Spinal cord (tissue), 10 donors: ENCODE results near the gene ABCA9. TPM values are rescaled to one million over a fixed set of nuclear protein-coding genes. Genes with fewer than 3 reads are reported as not detected.
"Not testable (repeated sequence)": the region's sequence is repeated elsewhere in the genome, so short reads cannot be mapped to it uniquely, and the experiment has no call there.

ENCODE experiments used
- DNase-seq, 6 donors: peaks; one replicate each; pipeline versions ENCODE4 v3.0.0 to v3.0.0-alpha.2; 2013 to 2015; ENCODE audit warnings: low spot score in 6 of 6, low read depth in 4 of 6
- H3K27ac ChIP-seq: one replicate; pipeline ENCODE4 v1.5.1; 2013; ENCODE audit warnings: low read depth, low read length, control low read depth
- H3K27me3 ChIP-seq: one replicate; pipeline ENCODE4 v1.6.1; 2013; ENCODE audit warnings: low read length; ENCODE audit not compliant: control insufficient read depth, insufficient read depth
- H3K36me3 ChIP-seq: one replicate; pipeline ENCODE4 v1.6.1; 2013; ENCODE audit warnings: low read length; ENCODE audit not compliant: control insufficient read depth, insufficient read depth
- H3K4me1 ChIP-seq: one replicate; pipeline ENCODE4 v1.6.1; 2013; ENCODE audit warnings: low read length; ENCODE audit not compliant: control insufficient read depth, insufficient read depth
- H3K4me3 ChIP-seq: one replicate; pipeline ENCODE4 v1.5.1; 2013; ENCODE audit warnings: low read depth, low read length, control low read depth
- H3K9me3 ChIP-seq: one replicate; pipeline ENCODE4 v1.6.1; 2013; ENCODE audit warnings: low read length; ENCODE audit not compliant: control insufficient read depth, insufficient read depth
- WGBS: methylation state at CpG from one replicate; pipeline ENCODE4 v1.1.5; 2013; ENCODE audit warnings: missing lambda C conversion rate; ENCODE audit not compliant: insufficient coverage; 5-methylcytosine and 5-hydroxymethylcytosine counted together
- polyA plus RNA-seq, 2 donors: library from polyadenylated mRNA; unstranded; fragments of 120-200 nt; gene quantifications; one replicate each; pipeline ENCODE4 v1.2.1, GENCODE V29; 2013; ENCODE audit not compliant: insufficient read length in 2 of 2
- total RNA-seq, 2 donors: library from RNA; depleted of rRNA in 1 of 2; stranded (reverse); fragments of 120-200 nt in 1 of 2; fragments of >200 nt in 1 of 2; gene quantifications; one replicate each; pipeline versions ENCODE4 v1.2.3 to v1.2.4, GENCODE V29; 2013 to 2014
- donor health status: healthy.

Gene ABCA9
- total and polyA plus RNA-seq, 4 donors: 5.9 to 68.3 (median 27.3) TPM

GRCh38 chr17:68943812-68944182 lies 116.9 kb downstream of the ABCA9 start:
- WGBS: no CpG with 5 or more reads among the region's 2 CpGs
- not testable (repeated sequence) for DNase-seq, H3K27me3 ChIP-seq, H3K4me1 ChIP-seq, H3K27ac ChIP-seq, H3K9me3 ChIP-seq, H3K36me3 ChIP-seq, H3K4me3 ChIP-seq

DNA sequence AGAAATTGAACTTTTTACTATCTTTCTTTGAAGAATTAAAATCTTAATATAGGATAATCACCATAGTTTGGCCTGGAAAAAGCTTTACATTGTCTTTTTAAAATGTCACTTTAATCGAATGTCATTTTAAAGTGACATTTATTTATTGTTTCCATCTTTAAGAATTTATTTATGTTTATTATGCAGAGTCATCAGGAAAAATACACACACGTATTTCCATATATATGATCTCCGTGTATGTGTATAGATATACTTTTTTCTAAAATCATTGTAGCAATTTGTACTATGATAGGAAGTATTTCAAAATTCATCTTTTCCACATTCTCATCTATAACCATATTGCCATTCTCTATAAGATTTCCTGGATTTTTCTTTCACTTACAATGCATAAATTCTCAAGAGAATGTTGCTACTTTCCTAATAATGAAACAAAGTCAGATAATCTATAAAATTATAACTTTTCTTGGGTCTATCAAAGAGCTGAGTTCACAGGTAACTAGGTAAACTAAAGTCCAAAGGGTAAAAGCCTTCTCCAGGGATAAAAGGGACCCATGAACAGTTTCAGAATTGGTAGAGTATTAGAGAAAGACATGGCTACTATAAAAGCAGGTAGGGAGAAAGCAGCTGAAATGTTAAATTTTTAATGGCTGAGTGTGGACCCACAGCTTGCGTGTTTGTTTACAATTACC lies 117.5 kb downstream of the ABCA9 start:
- Histone ChIP-seq H3K9me3 (no peaks in the 10 kb centered on the region), H3K36me3 (no peaks in the 10 kb centered on the region), H3K4me1 (no peaks in the 10 kb centered on the region), H3K27ac (no peak overlapping the region), H3K4me3 (no peak overlapping the region), H3K27me3 (no peaks in the 10 kb centered on the region)
- WGBS: no CpG with 5 or more reads among the region's 4 CpGs
- DNase-seq: no peak

- Histone ChIP-seq H3K27ac (no peak overlapping the region), H3K27me3 (no peaks in the 10 kb centered on the region), H3K36me3 (no peaks in the 10 kb centered on the region), H3K9me3 (no peaks in the 10 kb centered on the region), H3K4me1 (no peaks in the 10 kb centered on the region), H3K4me3 (no peak overlapping the region)
- 91% methylated on average over 3 of the region's 3 CpGs for WGBS
- DNase-seq: no peak
These were observed 118.3 kb downstream of the ABCA9 start for GRCh38 chr17:68942389-68942788.

DNA sequence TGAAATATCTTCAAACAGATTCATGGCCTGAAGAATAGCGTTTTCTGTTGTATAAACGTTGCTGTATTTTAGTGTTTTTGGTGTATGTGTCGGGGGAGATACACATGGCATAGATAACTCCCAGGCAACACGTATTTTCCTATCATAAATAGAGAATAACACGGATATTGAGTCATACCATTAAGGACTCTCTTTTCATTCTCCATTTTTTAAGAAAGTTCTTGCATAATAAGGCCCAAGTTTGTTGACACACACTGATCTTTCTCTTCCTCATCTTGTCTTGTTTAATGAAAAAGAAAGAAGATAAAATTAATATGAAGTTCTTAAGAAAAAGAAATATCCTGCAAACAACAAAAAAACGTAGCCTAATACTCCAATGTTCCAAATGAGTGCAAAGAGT lies 119.0 kb downstream of the ABCA9 start:
- Histone ChIP-seq H3K36me3 (no peaks in the 10 kb centered on the region), H3K27ac (no peak overlapping the region), H3K9me3 (no peaks in the 10 kb centered on the region), H3K4me3 (no peak overlapping the region), H3K4me1 (no peaks in the 10 kb centered on the region), H3K27me3 (no peaks in the 10 kb centered on the region)
- no peak for DNase-seq
- WGBS: no CpG with 5 or more reads among the region's 6 CpGs

GRCh38 chr17:68939195-68939594 lies 121.5 kb downstream of the ABCA9 start:
- no peaks in the 10 kb centered on the region for H3K27me3 ChIP-seq
- no peaks in the 10 kb centered on the region for H3K9me3 ChIP-seq
- no peak for DNase-seq
- H3K4me3 ChIP-seq: no peak overlapping the region
- WGBS: no CpG with 5 or more reads among the region's 3 CpGs
- H3K4me1 ChIP-seq: no peaks in the 10 kb centered on the region
- H3K27ac ChIP-seq: no peak overlapping the region
- H3K36me3 ChIP-seq: no peaks in the 10 kb centered on the region

GRCh38 chr17:68937890-68938514 lies 122.7 kb downstream of the ABCA9 start:
- DNase-seq: no peak
- H3K27ac ChIP-seq: no peak overlapping the region
- 100% methylated on average over 1 of the region's 8 CpGs for WGBS

DNA sequence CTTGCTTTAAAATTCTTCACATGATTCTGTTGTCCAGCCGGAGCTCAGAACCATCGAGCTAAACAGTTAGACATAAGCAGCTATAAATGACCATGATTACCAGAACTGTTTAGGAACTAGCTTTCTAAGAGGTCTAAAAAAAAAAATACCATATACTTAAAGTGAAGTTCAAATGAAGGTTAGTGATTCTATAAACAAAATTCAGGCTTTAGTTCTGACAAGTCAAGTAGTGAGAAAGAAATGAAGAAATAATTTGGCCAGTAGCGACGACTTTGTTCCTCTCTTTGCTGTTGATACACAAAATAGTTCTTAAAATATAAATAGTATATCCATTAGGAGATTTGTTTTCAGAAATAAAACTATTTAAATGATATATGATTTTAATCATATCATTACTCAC lies 133.2 kb downstream of the ABCA9 start:
- Histone ChIP-seq H3K27me3 (no peaks in the 10 kb centered on the region), H3K4me1 (no peaks in the 10 kb centered on the region), H3K27ac (no peak overlapping the region), H3K9me3 (no peaks in the 10 kb centered on the region), H3K36me3 (no peaks in the 10 kb centered on the region), H3K4me3 (no peak overlapping the region)
- WGBS: no CpG with 5 or more reads among the region's 4 CpGs
- no peak for DNase-seq

More at GRCh38 chr17:68937890-68938514, 122.7 kb downstream of the ABCA9 start:
- H3K9me3 ChIP-seq: no peaks in the 10 kb centered on the region
- no peak overlapping the region for H3K4me3 ChIP-seq
- H3K36me3 ChIP-seq: no peaks in the 10 kb centered on the region
- no peaks in the 10 kb centered on the region for H3K27me3 ChIP-seq
- no peaks in the 10 kb centered on the region for H3K4me1 ChIP-seq

DNA sequence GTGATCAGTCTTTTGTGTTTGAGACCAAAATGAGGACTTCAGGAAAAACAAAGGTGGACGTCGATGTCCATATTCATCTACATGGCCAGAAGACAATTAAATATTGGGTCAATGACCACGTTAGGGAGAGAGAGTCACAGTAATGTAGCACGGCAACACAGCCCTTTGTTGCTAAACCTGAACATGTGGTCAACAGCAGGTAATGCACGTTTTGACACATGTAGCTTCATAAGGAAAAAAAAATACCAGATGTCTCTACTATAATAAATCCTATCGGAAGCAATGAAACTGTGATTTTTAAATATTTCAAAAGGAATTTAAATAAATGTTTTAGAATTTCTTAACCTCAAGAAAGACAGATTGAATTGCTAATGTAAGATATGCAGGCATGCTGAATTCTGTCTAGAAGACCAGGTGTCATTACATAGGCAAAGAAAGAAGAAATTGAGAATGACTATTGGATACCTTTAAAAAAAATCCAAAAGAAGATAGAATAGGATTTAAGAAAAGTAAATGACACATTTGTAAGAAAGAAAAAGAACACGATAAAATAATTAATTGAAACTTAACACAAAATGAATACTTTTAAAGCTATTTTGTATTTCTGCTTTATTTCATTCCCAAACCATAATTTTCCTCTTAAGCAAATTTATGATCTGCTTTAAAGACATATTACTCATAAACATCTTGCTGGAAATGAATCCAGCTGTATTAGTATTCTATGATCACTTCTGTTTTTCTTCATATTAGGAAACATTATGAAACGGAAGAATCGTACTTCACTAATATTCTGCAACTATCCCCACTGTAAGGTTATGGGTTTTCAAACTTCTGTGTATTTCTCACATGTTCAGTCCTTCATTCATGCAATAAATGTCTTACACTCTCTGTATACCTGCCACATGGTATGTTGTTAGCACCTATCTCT lies 135.7 kb downstream of the ABCA9 start:
- Histone ChIP-seq H3K27me3 (no peaks in the 10 kb centered on the region), H3K4me1 (no peaks in the 10 kb centered on the region), H3K9me3 (no peaks in the 10 kb centered on the region), H3K4me3 (no peak overlapping the region), H3K27ac (no peak overlapping the region), H3K36me3 (no peaks in the 10 kb centered on the region)
- WGBS: 89% methylated on average over 4 of the region's 9 CpGs
- DNase-seq: no peak
